CD8-positive, alpha-beta memory T cell (primary cell): ENCODE results near the gene BTRC. TPM values are rescaled to one million over a fixed set of nuclear protein-coding genes. Genes with fewer than 3 reads are reported as not detected.
"Not testable (repeated sequence)": the region's sequence is repeated elsewhere in the genome, so short reads cannot be mapped to it uniquely, and the experiment has no call there.

ENCODE experiments used
- CTCF ChIA-PET: fragments of 350-600 bp; sonication (Branson Sonifier 250); formaldehyde crosslinking; loops from one replicate; lab custom pipeline; 2021; ENCODE audit warnings: antibody characterized with exemption; lab: Charles Lee
- POLR2A ChIA-PET: fragments of 350-600 bp; sonication (Branson Sonifier 250); formaldehyde crosslinking; loops from one replicate; lab custom pipeline; 2021; ENCODE audit warnings: antibody characterized with exemption; lab: Charles Lee
- DNase-seq, 5 donors: peaks; one replicate each; pipeline versions ENCODE4 v3.0.0 to v3.0.0-alpha.2; 2020 to 2022; ENCODE audit warnings: mixed read lengths in 1 of 5
- H3K27ac ChIP-seq: one replicate; pipeline ENCODE4 v1.7.0; 2013; ENCODE audit warnings: low read depth, mild to moderate bottlenecking, low read length, moderate library complexity
- H3K27me3 ChIP-seq: 2 replicates; pipeline ENCODE4 v1.7.0; 2013; ENCODE audit warnings: low read length, mild to moderate bottlenecking; ENCODE audit not compliant: insufficient read depth, poor library complexity, severe bottlenecking
- H3K36me3 ChIP-seq: 2 replicates; pipeline ENCODE4 v1.7.0; 2013; ENCODE audit warnings: mild to moderate bottlenecking, low read length, moderate library complexity; ENCODE audit not compliant: insufficient read depth
- H3K4me1 ChIP-seq: 2 replicates; pipeline ENCODE4 v1.7.0; 2013; ENCODE audit warnings: mild to moderate bottlenecking, low read length, moderate library complexity; ENCODE audit not compliant: insufficient read depth
- H3K4me3 ChIP-seq: 2 replicates; pipeline ENCODE4 v1.7.0; 2013; ENCODE audit warnings: mild to moderate bottlenecking, low read length
- H3K9me3 ChIP-seq: 2 replicates; pipeline ENCODE4 v1.7.0; 2013; ENCODE audit warnings: mild to moderate bottlenecking, low read length
- H3K27ac Mint-ChIP-seq, 8 donors: one replicate each; pipeline ENCODE4 v1.8.0; 2020 to 2021; ENCODE audit warnings: mixed read lengths in 8 of 8, mild to moderate bottlenecking in 6 of 8, inconsistent platforms in 3 of 8, moderate library complexity in 3 of 8
- H3K27me3 Mint-ChIP-seq, 2 donors: one replicate each; pipeline ENCODE4 v1.8.0; 2020 to 2021; ENCODE audit warnings: mixed read lengths in 2 of 2, mild to moderate bottlenecking in 1 of 2, moderate library complexity in 1 of 2
- H3K36me3 Mint-ChIP-seq, 3 donors: one replicate each; pipeline ENCODE4 v1.8.0; 2020 to 2021; ENCODE audit warnings: mixed read lengths in 3 of 3, inconsistent platforms in 1 of 3, mild to moderate bottlenecking in 1 of 3
- H3K4me1 Mint-ChIP-seq, 3 donors: one replicate each; pipeline ENCODE4 v1.8.0; 2020 to 2021; ENCODE audit warnings: mixed read lengths in 3 of 3, inconsistent platforms in 1 of 3, mild to moderate bottlenecking in 1 of 3
- H3K4me3 Mint-ChIP-seq, 7 donors: one replicate each; pipeline ENCODE4 v1.8.0; 2020 to 2021; ENCODE audit warnings: mixed read lengths in 7 of 7, mild to moderate bottlenecking in 6 of 7, moderate library complexity in 4 of 7, inconsistent platforms in 2 of 7
- H3K9me3 Mint-ChIP-seq, 5 donors: one replicate each; pipeline ENCODE4 v1.8.0; 2020 to 2022; ENCODE audit warnings: mixed read lengths in 5 of 5, mild to moderate bottlenecking in 3 of 5, moderate library complexity in 2 of 5, inconsistent platforms in 1 of 5
- polyA plus RNA-seq: library from polyadenylated mRNA; unstranded; fragments of 300-500 nt; fragmentation: Illumina TruSeq; gene quantifications from one replicate; pipeline ENCODE4 v1.2.3, GENCODE V29; 2021
- total RNA-seq, 2 experiments: library from RNA; stranded (reverse); gene quantifications; one replicate each; pipeline ENCODE4 v1.2.3, GENCODE V29; 2021

BTRC gene
- total and polyA plus RNA-seq, 3 experiments from 2014 or later = 7.1 to 21.3 (median 19.3) TPM

- H3K36me3 ChIP-seq = no peaks in the 10 kb centered on the region
- no peaks in the 10 kb centered on the region for H3K9me3 ChIP-seq
- H3K27me3 Mint-ChIP-seq = no peaks in the 10 kb centered on the region
- no peak overlapping the region for H3K4me3 Mint-ChIP-seq
- no peaks in the 10 kb centered on the region for H3K4me1 ChIP-seq
- H3K9me3 Mint-ChIP-seq = peaks cover 5 to 16% (median 10%) of the 10 kb centered on the region in 5 donors
- H3K4me1 Mint-ChIP-seq = peaks cover 9 to 14% (median 11%) of the 10 kb centered on the region in 3 donors
- CTCF ChIA-PET = no interaction called here
- POLR2A ChIA-PET = no interaction called here
- H3K4me3 ChIP-seq = no peak overlapping the region
- H3K36me3 Mint-ChIP-seq = peaks cover 14 to 25% (median 25%) of the 10 kb centered on the region in 3 donors
- H3K27ac ChIP-seq = no peak overlapping the region
- H3K27me3 ChIP-seq = no peaks in the 10 kb centered on the region
- no peak for DNase-seq
- H3K27ac Mint-ChIP-seq = no peak overlapping the region
These were observed 60.1 kb downstream of the BTRC start for GRCh38 chr10:101414034-101414433.

GRCh38 chr10:101415884-101416283, 61.9 kb downstream of the BTRC start:
- no peak overlapping the region for H3K4me3 ChIP-seq
- H3K36me3 Mint-ChIP-seq = peaks cover 3 to 13% (median 11%) of the 10 kb centered on the region in 3 donors
- H3K27me3 Mint-ChIP-seq = no peaks in the 10 kb centered on the region

GRCh38 chr10:101421967-101422366, 68.0 kb downstream of the BTRC start:
- H3K4me3 ChIP-seq = not testable (repeated sequence)

More at GRCh38 chr10:101415884-101416283, 61.9 kb downstream of the BTRC start:
- Histone ChIP-seq H3K27me3 (no peaks in the 10 kb centered on the region), H3K27ac (no peak overlapping the region), H3K9me3 (no peaks in the 10 kb centered on the region), H3K4me1 (no peaks in the 10 kb centered on the region), H3K36me3 (no peaks in the 10 kb centered on the region)
- Mint-ChIP-seq H3K4me1 (peaks cover 9 to 22% (median 14%) of the 10 kb centered on the region in 3 donors), H3K27ac (no peak overlapping the region), H3K9me3 (peaks cover 3 to 13% (median 10%) of the 10 kb centered on the region in 5 donors), H3K4me3 (no peak overlapping the region)
- DNase-seq = no peak
- ChIA-PET POLR2A (no interaction called here), CTCF (no interaction called here)

DNA sequence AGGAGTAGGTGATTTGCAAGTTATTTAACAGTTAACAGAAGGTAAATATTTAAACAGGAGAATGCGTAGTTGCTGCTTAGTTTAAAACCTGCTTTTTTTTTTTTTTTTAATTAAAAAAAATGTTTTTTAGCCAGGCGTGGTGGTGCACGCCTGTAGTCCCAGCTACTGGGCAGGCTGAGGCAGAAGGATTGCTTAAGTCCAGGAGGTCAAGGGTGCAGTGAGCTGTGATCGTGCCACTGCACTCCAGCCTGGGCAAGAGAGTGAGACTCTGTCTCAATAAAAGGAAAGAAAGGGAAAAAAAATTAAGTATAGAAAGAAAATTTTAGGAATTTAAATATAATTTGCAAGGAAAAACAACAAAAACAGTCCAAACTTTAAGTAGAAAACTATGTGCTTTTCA, 71.6 kb downstream of the BTRC start:
- ChIA-PET POLR2A (no interaction called here), CTCF (no interaction called here)
- H3K4me3 ChIP-seq = no peak overlapping the region
- Mint-ChIP-seq H3K4me1 (peaks cover 4 to 37% (median 16%) of the 10 kb centered on the region in 3 donors), H3K9me3 (no peaks in the 10 kb centered on the region), H3K27me3 (no peaks in the 10 kb centered on the region), H3K36me3 (peaks cover 0 to 5% (median 0%) of the 10 kb centered on the region in 3 donors), H3K4me3 (no peak overlapping the region), H3K27ac (no peak overlapping the region)
- DNase-seq = no peak
- no peaks in the 10 kb centered on the region for H3K4me1 ChIP-seq
- no peaks in the 10 kb centered on the region for H3K9me3 ChIP-seq
- H3K27ac ChIP-seq = no peak overlapping the region
- no peaks in the 10 kb centered on the region for H3K36me3 ChIP-seq
- H3K27me3 ChIP-seq = no peaks in the 10 kb centered on the region

More at GRCh38 chr10:101421967-101422366, 68.0 kb downstream of the BTRC start:
- H3K36me3 ChIP-seq, H3K27ac ChIP-seq, H3K4me3 Mint-ChIP-seq, H3K27me3 ChIP-seq, H3K27me3 Mint-ChIP-seq, H3K4me1 ChIP-seq, POLR2A ChIA-PET, DNase-seq, H3K9me3 Mint-ChIP-seq, H3K27ac Mint-ChIP-seq, H3K36me3 Mint-ChIP-seq, CTCF ChIA-PET, H3K9me3 ChIP-seq: not testable (repeated sequence)
- H3K4me1 Mint-ChIP-seq = peaks cover 3 to 32% (median 9%) of the 10 kb centered on the region in 3 donors

DNA sequence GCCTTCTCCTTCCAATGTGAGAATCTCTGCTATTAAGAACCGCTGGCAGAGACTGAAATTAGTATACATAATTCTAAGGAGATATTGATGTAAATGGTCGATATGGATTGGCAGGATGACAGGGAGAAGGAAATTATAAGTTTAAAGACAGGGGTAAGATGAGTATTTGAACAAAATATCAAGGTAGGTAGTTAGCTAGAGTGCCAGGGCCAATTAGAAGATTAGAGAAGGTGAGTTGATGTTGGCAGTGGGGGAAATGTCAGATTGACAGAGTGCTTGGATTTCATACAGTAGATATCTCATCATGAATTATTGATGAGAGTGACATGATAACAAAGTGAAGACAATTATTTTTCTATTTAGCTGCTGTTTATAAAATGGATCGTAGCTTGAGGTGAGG, 74.1 kb downstream of the BTRC start:
- ChIA-PET POLR2A (no interaction called here), CTCF (interaction anchor here (0.6 kb wide), 1 partner anchor 388 kb away, joined by 3 read pairs; no protein-coding TSS in a partner anchor)
- no peaks in the 10 kb centered on the region for H3K9me3 Mint-ChIP-seq
- Histone ChIP-seq H3K9me3 (no peaks in the 10 kb centered on the region), H3K27me3 (no peaks in the 10 kb centered on the region), H3K27ac (no peak overlapping the region), H3K4me1 (no peaks in the 10 kb centered on the region), H3K4me3 (no peak overlapping the region), H3K36me3 (no peaks in the 10 kb centered on the region)
- H3K4me1 Mint-ChIP-seq = peaks cover 4 to 28% (median 6%) of the 10 kb centered on the region in 3 donors
- H3K27ac Mint-ChIP-seq = no peak overlapping the region
- DNase-seq = no peak
- peaks cover 0 to 11% (median 0%) of the 10 kb centered on the region in 3 donors for H3K36me3 Mint-ChIP-seq
- H3K4me3 Mint-ChIP-seq = no peak overlapping the region
- no peaks in the 10 kb centered on the region for H3K27me3 Mint-ChIP-seq

DNA sequence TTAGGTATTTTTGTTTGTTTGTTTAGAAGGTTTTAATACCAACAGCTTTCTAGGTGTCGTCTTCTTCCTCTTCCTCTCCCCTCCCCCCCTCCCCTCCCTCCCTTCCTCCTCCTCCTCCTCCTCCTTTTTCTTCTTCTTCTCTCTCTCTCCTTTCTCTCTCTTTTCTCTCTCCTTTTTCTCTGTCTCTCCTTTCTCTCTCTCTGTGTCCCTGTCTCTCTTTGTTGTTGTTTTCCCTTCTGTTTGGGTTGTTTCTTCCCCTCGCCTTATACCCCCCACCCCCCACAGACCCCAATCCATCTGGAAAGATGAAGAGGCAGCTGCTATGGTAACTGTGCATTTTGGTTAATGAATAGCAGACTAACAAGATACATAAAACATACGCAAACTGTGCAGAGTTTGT, 75.5 kb downstream of the BTRC start:
- H3K27me3 Mint-ChIP-seq = no peaks in the 10 kb centered on the region

GRCh38 chr10:101436302-101436701, 82.3 kb downstream of the BTRC start:
- peaks cover 0 to 5% (median 4%) of the 10 kb centered on the region in 3 donors for H3K4me1 Mint-ChIP-seq

More for the DNA sequence above, 75.5 kb downstream of the BTRC start:
- H3K27ac ChIP-seq = no peak overlapping the region
- no peaks in the 10 kb centered on the region for H3K4me1 ChIP-seq
- no peaks in the 10 kb centered on the region for H3K36me3 ChIP-seq
- H3K9me3 Mint-ChIP-seq = no peaks in the 10 kb centered on the region
- H3K9me3 ChIP-seq = no peaks in the 10 kb centered on the region
- no peak overlapping the region for H3K4me3 Mint-ChIP-seq
- H3K4me1 Mint-ChIP-seq = peaks cover 4 to 24% (median 6%) of the 10 kb centered on the region in 3 donors
- no peak overlapping the region for H3K4me3 ChIP-seq
- no peak overlapping the region for H3K27ac Mint-ChIP-seq
- ChIA-PET CTCF (no interaction called here), POLR2A (no interaction called here)
- peaks cover 0 to 11% (median 0%) of the 10 kb centered on the region in 3 donors for H3K36me3 Mint-ChIP-seq
- no peak for DNase-seq
- H3K27me3 ChIP-seq = no peaks in the 10 kb centered on the region

DNA sequence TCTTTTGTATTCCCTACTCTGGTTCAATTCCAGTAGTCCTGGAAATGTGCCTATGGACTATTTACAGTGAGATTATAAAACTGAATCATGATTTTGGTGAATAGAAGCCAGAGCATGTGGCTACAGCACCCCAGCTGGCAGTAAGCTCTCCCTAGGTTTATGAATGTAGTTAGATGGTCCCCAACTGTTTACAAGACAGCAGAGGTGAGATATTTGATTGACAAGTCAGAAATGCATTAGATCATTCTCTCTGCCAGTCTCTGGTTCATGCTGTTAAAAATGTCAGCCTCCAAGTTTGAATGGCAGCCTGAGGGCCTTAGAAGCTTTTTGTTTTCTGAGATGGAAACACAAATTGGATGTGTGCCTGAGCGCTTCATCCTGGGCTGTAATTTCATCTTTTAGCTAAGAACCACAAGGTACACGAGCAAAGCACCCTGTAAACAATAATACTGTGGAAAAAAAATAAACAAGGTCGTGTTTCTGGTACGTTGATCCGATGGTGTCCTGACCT, 85.0 kb downstream of the BTRC start:
- Mint-ChIP-seq H3K4me3 (no peak overlapping the region), H3K27me3 (no peaks in the 10 kb centered on the region), H3K36me3 (peaks cover 0 to 4% (median 0%) of the 10 kb centered on the region in 3 donors), H3K27ac (no peak overlapping the region), H3K4me1 (peaks cover 0 to 10% (median 9%) of the 10 kb centered on the region in 3 donors), H3K9me3 (no peaks in the 10 kb centered on the region)
- CTCF ChIA-PET = no interaction called here
- Histone ChIP-seq H3K9me3 (no peaks in the 10 kb centered on the region), H3K4me3 (no peak overlapping the region), H3K27ac (no peak overlapping the region), H3K27me3 (no peaks in the 10 kb centered on the region), H3K4me1 (no peaks in the 10 kb centered on the region), H3K36me3 (no peaks in the 10 kb centered on the region)
- POLR2A ChIA-PET = no interaction called here
- no peak for DNase-seq

More at GRCh38 chr10:101436302-101436701, 82.3 kb downstream of the BTRC start:
- CTCF ChIA-PET = no interaction called here
- Histone ChIP-seq H3K9me3 (no peaks in the 10 kb centered on the region), H3K36me3 (no peaks in the 10 kb centered on the region), H3K27ac (no peak overlapping the region), H3K4me1 (no peaks in the 10 kb centered on the region), H3K4me3 (no peak overlapping the region), H3K27me3 (no peaks in the 10 kb centered on the region)
- Mint-ChIP-seq H3K36me3 (peaks cover 0 to 7% (median 4%) of the 10 kb centered on the region in 3 donors), H3K4me3 (no peak overlapping the region), H3K9me3 (no peaks in the 10 kb centered on the region), H3K27ac (no peak overlapping the region), H3K27me3 (no peaks in the 10 kb centered on the region)
- POLR2A ChIA-PET = no interaction called here
- DNase-seq = no peak
